Keratinocyte (primary cell): ENCODE measurements around the gene GDAP1L1. TPM values are rescaled to one million over a fixed set of nuclear protein-coding genes. Genes with fewer than 3 reads are reported as not detected.

Source experiments
- DNase-seq: peaks from one replicate; pipeline ENCODE4 v3.0.0-alpha.2; 2011; ENCODE audit warnings: low read depth, missing footprints, low spot score
- FAIRE-seq: peaks from 2 replicates; lab custom pipeline; 2011; peaks lifted over from hg19 to GRCh38; lab: Jason Lieb, UNC
- H2AFZ ChIP-seq: 2 replicates; pipeline ENCODE4 v1.6.0; 2012; ENCODE audit warnings: low read length, control low read depth, inconsistent platforms; ENCODE audit not compliant: control insufficient read depth
- H3K27ac ChIP-seq: 2 replicates; pipeline ENCODE4 v1.5.1; 2011; ENCODE audit warnings: low read length; ENCODE audit not compliant: control insufficient read depth, insufficient read depth
- H3K27me3 ChIP-seq: 3 replicates; pipeline ENCODE4 v1.6.0; 2011; ENCODE audit warnings: low read length; ENCODE audit not compliant: control insufficient read depth, insufficient read depth; ENCODE audit errors: extremely low read depth
- H3K36me3 ChIP-seq, 2 experiments: 2 replicates in 1 of 2; 3 replicates in 1 of 2; pipeline ENCODE4 v1.5.1; 2011; ENCODE audit warnings: low read length in 2 of 2, mild to moderate bottlenecking in 1 of 2; ENCODE audit not compliant: control insufficient read depth in 2 of 2, insufficient read depth in 2 of 2; ENCODE audit errors: extremely low read depth in 1 of 2
- H3K4me1 ChIP-seq: 3 replicates; pipeline ENCODE4 v1.5.1; 2011; ENCODE audit warnings: low read length; ENCODE audit not compliant: control insufficient read depth, insufficient read depth; ENCODE audit errors: extremely low read depth
- H3K4me2 ChIP-seq: 3 replicates; pipeline ENCODE4 v1.6.0; 2011; ENCODE audit warnings: low read depth, low read length; ENCODE audit not compliant: control insufficient read depth, insufficient read depth; ENCODE audit errors: extremely low read depth
- H3K4me3 ChIP-seq, 3 experiments: fragments of 200-600 bp in 1 of 3; sonication (generic) in 1 of 3; 2 replicates in 2 of 3; 3 replicates in 1 of 3; pipeline ENCODE4 v1.5.1; 2011 to 2016; ENCODE audit warnings: low read length in 3 of 3, mild to moderate bottlenecking in 3 of 3, control low read depth in 2 of 3, inconsistent platforms in 1 of 3, low read depth in 1 of 3, mixed read lengths in 1 of 3, mixed run types in 1 of 3, moderate library complexity in 1 of 3; ENCODE audit not compliant: control insufficient read depth in 2 of 3, insufficient read depth in 2 of 3; ENCODE audit errors: extremely low read depth in 1 of 3
- H3K79me2 ChIP-seq: 2 replicates; pipeline ENCODE4 v1.6.0; 2012; ENCODE audit warnings: low read length; ENCODE audit not compliant: control insufficient read depth, insufficient read depth
- H3K9ac ChIP-seq: 3 replicates; pipeline ENCODE4 v1.6.0; 2011; ENCODE audit warnings: low read length; ENCODE audit not compliant: control insufficient read depth, insufficient read depth; ENCODE audit errors: extremely low read depth
- H3K9me1 ChIP-seq: 3 replicates; pipeline ENCODE4 v1.6.0; 2011; ENCODE audit warnings: low read length; ENCODE audit not compliant: control insufficient read depth, insufficient read depth; ENCODE audit errors: extremely low read depth
- H3K9me3 ChIP-seq: 2 replicates; pipeline ENCODE4 v1.5.1; 2012; ENCODE audit warnings: low read depth, low read length; ENCODE audit not compliant: control insufficient read depth
- H4K20me1 ChIP-seq: 3 replicates; pipeline ENCODE4 v1.6.0; 2011; ENCODE audit warnings: low read length; ENCODE audit not compliant: control insufficient read depth, insufficient read depth; ENCODE audit errors: extremely low read depth
- CTCF ChIP-seq, 3 experiments: IDR thresholded peaks in 1 of 3; conservative IDR thresholded peaks in 1 of 3; optimal IDR thresholded peaks in 1 of 3; 2 replicates in 2 of 3; 3 replicates in 1 of 3; pipeline versions ENCODE3 to v1.5.1; 2011; ENCODE audit warnings: low read length in 3 of 3, mild to moderate bottlenecking in 3 of 3, moderate library complexity in 2 of 3, control low read depth in 1 of 3, inconsistent platforms in 1 of 3; ENCODE audit not compliant: insufficient read depth in 2 of 3; ENCODE audit errors: extremely low read depth in 1 of 3
- EZH2 ChIP-seq: IDR thresholded peaks from one replicate; pipeline ENCODE4 v1.6.1; 2012; ENCODE audit warnings: inconsistent platforms, mild to moderate bottlenecking, low read length, moderate library complexity
- dilution Hi-C: fragments of 300-500 bp; cut with MboI; formaldehyde crosslinking; loops from one replicate; pipeline ENCODE4 v1.7.0; 2020; ENCODE audit warnings: low sequenced_read_pairs; ENCODE audit not compliant: extremely low pct_ligation_motif_present
- polyA plus RNA-seq, 5 experiments: library from polyadenylated mRNA; depleted of rRNA in 3 of 5; stranded (reverse) in 3 of 5; stranded (forward) in 1 of 5; unstranded in 1 of 5; fragments of >200 nt; gene quantifications; 1 replicate in 1 of 5; 2 replicates in 3 of 5; 3 replicates in 1 of 5; pipeline versions ENCODE4 v1.2.1 to v1.2.3, GENCODE V29; 2011 to 2012; ENCODE audit warnings: missing spikeins in 2 of 5, low read depth in 1 of 5, low replicate concordance in 1 of 5

The GDAP1L1 gene
- polyA plus RNA-seq, 1 donor (not counting 4 experiments of a cell fraction or from before 2014, with no cell fraction given): not detected

GRCh38 chr20:44215125-44215524 lies 32.0 kb upstream of the GDAP1L1 start:
- no peak for DNase-seq

GRCh38 chr20:44217342-44218092 lies 29.6 kb upstream of the GDAP1L1 start:
- Histone ChIP-seq H3K9me1 (no peaks in the 10 kb centered on the region), H3K27me3 (no peaks in the 10 kb centered on the region), H3K9ac (no peak overlapping the region), H3K9me3 (no peaks in the 10 kb centered on the region), H3K4me3 (no peak overlapping the region), H3K79me2 (no peaks in the 10 kb centered on the region), H3K4me1 (peaks cover 17% of the 10 kb centered on the region), H4K20me1 (no peaks in the 10 kb centered on the region), H3K27ac (no peak overlapping the region), H2AFZ (no peak overlapping the region), H3K36me3 (no peaks in the 10 kb centered on the region), H3K4me2 (no peak overlapping the region)
- dilution Hi-C loops: loop anchor here (10.0 kb wide), 1 partner anchor 167 kb away; no protein-coding TSS in a partner anchor
- FAIRE-seq (peak; percentile 82), DNase-seq (no peak)
- TF ChIP-seq EZH2 (no peak), CTCF (optimal IDR thresholded peaks at IDR 0.05 in 1 of 3, IDR thresholded peaks at IDR 0.05 in 1 of 3, conservative IDR thresholded peaks at IDR 0.05 in 1 of 3; ENCODE audit: extremely low read depth in 1 of 3, insufficient read depth in 2 of 3, low read length in 3 of 3) (peak; percentile 94 to 98 (median 98))

More at GRCh38 chr20:44215125-44215524, 32.0 kb upstream of the GDAP1L1 start:
- dilution Hi-C loops: loop anchor here (10.0 kb wide), 1 partner anchor 170 kb away; no protein-coding TSS in a partner anchor
- Histone ChIP-seq H3K9me3 (no peaks in the 10 kb centered on the region), H4K20me1 (no peaks in the 10 kb centered on the region), H3K36me3 (no peaks in the 10 kb centered on the region), H2AFZ (no peak overlapping the region), H3K27ac (no peak overlapping the region), H3K4me2 (no peak overlapping the region), H3K9ac (no peak overlapping the region), H3K79me2 (peaks cover 2% of the 10 kb centered on the region), H3K4me3 (no peak overlapping the region), H3K4me1 (peaks cover 23% of the 10 kb centered on the region), H3K27me3 (no peaks in the 10 kb centered on the region), H3K9me1 (no peaks in the 10 kb centered on the region)
- peak; percentile 39 for FAIRE-seq
- TF ChIP-seq EZH2: no peak
- TF ChIP-seq CTCF (optimal IDR thresholded peaks at IDR 0.05 in 1 of 3, IDR thresholded peaks at IDR 0.05 in 1 of 3, conservative IDR thresholded peaks at IDR 0.05 in 1 of 3; ENCODE audit: extremely low read depth in 1 of 3, insufficient read depth in 2 of 3, low read length in 3 of 3): peak; percentile 88 to 94 (median 89)
